CD4-positive, alpha-beta memory T cell (primary cell): ENCODE results near the gene PCDH19. TPM values are rescaled to one million over a fixed set of nuclear protein-coding genes. Genes with fewer than 3 reads are reported as not detected.

Source experiments
- CTCF ChIA-PET: fragments of 350-600 bp; sonication (Branson Sonifier 250); formaldehyde crosslinking; loops from one replicate; lab custom pipeline; 2021; ENCODE audit warnings: inconsistent platforms; ENCODE audit not compliant: partially characterized antibody; lab: Charles Lee
- POLR2A ChIA-PET: fragments of 350-600 bp; sonication (Branson Sonifier 250); formaldehyde crosslinking; loops from one replicate; lab custom pipeline; 2021; ENCODE audit not compliant: partially characterized antibody; lab: Charles Lee
- DNase-seq, 5 donors: peaks; one replicate each; pipeline versions ENCODE4 v3.0.0 to v3.0.0-alpha.2; 2020 to 2022; ENCODE audit warnings: mixed read lengths in 1 of 5
- H3K27ac ChIP-seq: one replicate; pipeline ENCODE4 v1.7.0; 2013; ENCODE audit warnings: low read depth, low read length
- H3K27me3 ChIP-seq: 2 replicates; pipeline ENCODE4 v1.7.0; 2013; ENCODE audit warnings: mild to moderate bottlenecking, low read length, moderate library complexity; ENCODE audit not compliant: insufficient read depth
- H3K36me3 ChIP-seq: 2 replicates; pipeline ENCODE4 v1.7.0; 2013; ENCODE audit warnings: mild to moderate bottlenecking, low read length, moderate library complexity; ENCODE audit not compliant: insufficient read depth
- H3K4me1 ChIP-seq: 2 replicates; pipeline ENCODE4 v1.7.0; 2013; ENCODE audit warnings: mild to moderate bottlenecking, low read length, moderate library complexity; ENCODE audit not compliant: insufficient read depth
- H3K4me3 ChIP-seq, 2 donors: one replicate each; pipeline ENCODE4 v1.7.0; 2013; ENCODE audit warnings: low read length in 2 of 2, mild to moderate bottlenecking in 1 of 2
- H3K9me3 ChIP-seq, 2 donors: one replicate each; pipeline ENCODE4 v1.7.0; 2013; ENCODE audit warnings: low read length in 2 of 2, control low read depth in 1 of 2; ENCODE audit not compliant: control insufficient read depth in 1 of 2
- H3K27ac Mint-ChIP-seq, 7 donors: one replicate each; pipeline ENCODE4 v1.8.0; 2020 to 2021; ENCODE audit warnings: mixed read lengths in 7 of 7, mild to moderate bottlenecking in 6 of 7, inconsistent platforms in 3 of 7, moderate library complexity in 3 of 7
- H3K27me3 Mint-ChIP-seq, 2 donors: one replicate each; pipeline ENCODE4 v1.8.0; 2020 to 2021; ENCODE audit warnings: mixed read lengths in 2 of 2
- H3K36me3 Mint-ChIP-seq, 2 donors: one replicate each; pipeline ENCODE4 v1.8.0; 2020 to 2021; ENCODE audit warnings: mixed read lengths in 2 of 2, inconsistent platforms in 1 of 2, mild to moderate bottlenecking in 1 of 2
- H3K4me1 Mint-ChIP-seq, 4 donors: one replicate each; pipeline ENCODE4 v1.8.0; 2020 to 2021; ENCODE audit warnings: mixed read lengths in 4 of 4, mild to moderate bottlenecking in 1 of 4
- H3K4me3 Mint-ChIP-seq, 8 donors: one replicate each; pipeline ENCODE4 v1.8.0; 2020 to 2021; ENCODE audit warnings: mixed read lengths in 8 of 8, mild to moderate bottlenecking in 7 of 8, moderate library complexity in 6 of 8, inconsistent platforms in 3 of 8
- H3K9me3 Mint-ChIP-seq, 8 donors: one replicate each; pipeline ENCODE4 v1.8.0; 2020 to 2021; ENCODE audit warnings: mixed read lengths in 8 of 8, mild to moderate bottlenecking in 5 of 8, inconsistent platforms in 3 of 8, moderate library complexity in 1 of 8
- intact Hi-C: fragments of 100-400 bp; cut with micrococcal nuclease; formaldehyde crosslinking; loops from one replicate; pipeline ENCODE4 v1.15.1; 2023
- polyA plus RNA-seq, 2 donors: library from polyadenylated mRNA; unstranded; fragments of 300-500 nt; fragmentation: Illumina TruSeq; gene quantifications; one replicate each; pipeline ENCODE4 v1.2.3, GENCODE V29; 2021
- total RNA-seq, 2 experiments: library from RNA; stranded (reverse); gene quantifications; one replicate each; pipeline ENCODE4 v1.2.3, GENCODE V29; 2021

Gene PCDH19
- total and polyA plus RNA-seq, 4 experiments from 2014 or later = not detected

GRCh38 chrX:100358766-100359165 is 51.3 kb downstream of the PCDH19 start:
- H3K36me3 ChIP-seq = no peaks in the 10 kb centered on the region
- ChIA-PET CTCF (no interaction called here), POLR2A (no interaction called here)
- H3K9me3 ChIP-seq = no peaks in the 10 kb centered on the region
- Mint-ChIP-seq H3K27ac (no peak overlapping the region), H3K4me3 (no peak overlapping the region), H3K27me3 (no peaks in the 10 kb centered on the region), H3K36me3 (no peaks in the 10 kb centered on the region), H3K9me3 (no peaks in the 10 kb centered on the region), H3K4me1 (no peaks in the 10 kb centered on the region)
- no peak overlapping the region for H3K27ac ChIP-seq
- H3K27me3 ChIP-seq = no peaks in the 10 kb centered on the region
- H3K4me3 ChIP-seq = no peak overlapping the region
- H3K4me1 ChIP-seq = no peaks in the 10 kb centered on the region
- no peak for DNase-seq
- intact Hi-C loops = no loop called here

- Mint-ChIP-seq H3K9me3 (peaks cover 0 to 2% (median 0%) of the 10 kb centered on the region in 8 donors), H3K27ac (no peak overlapping the region), H3K27me3 (no peaks in the 10 kb centered on the region), H3K4me3 (no peak overlapping the region), H3K36me3 (no peaks in the 10 kb centered on the region), H3K4me1 (no peaks in the 10 kb centered on the region)
- Histone ChIP-seq H3K27ac (no peak overlapping the region), H3K27me3 (no peaks in the 10 kb centered on the region), H3K36me3 (no peaks in the 10 kb centered on the region), H3K4me3 (no peak overlapping the region), H3K4me1 (no peaks in the 10 kb centered on the region), H3K9me3 (no peaks in the 10 kb centered on the region)
- intact Hi-C loops = no loop called here
- ChIA-PET CTCF (no interaction called here), POLR2A (no interaction called here)
- no peak for DNase-seq
These were observed 53.6 kb downstream of the PCDH19 start for GRCh38 chrX:100356351-100356896.

GRCh38 chrX:100355680-100356079 is 54.4 kb downstream of the PCDH19 start:
- Mint-ChIP-seq H3K4me3 (no peak overlapping the region), H3K27ac (no peak overlapping the region), H3K4me1 (no peaks in the 10 kb centered on the region), H3K36me3 (no peaks in the 10 kb centered on the region), H3K27me3 (no peaks in the 10 kb centered on the region), H3K9me3 (peaks cover 0 to 2% (median 0%) of the 10 kb centered on the region in 8 donors)
- H3K27me3 ChIP-seq = no peaks in the 10 kb centered on the region
- intact Hi-C loops = no loop called here
- H3K9me3 ChIP-seq = no peaks in the 10 kb centered on the region
- CTCF ChIA-PET = no interaction called here
- no peak overlapping the region for H3K27ac ChIP-seq
- POLR2A ChIA-PET = no interaction called here
- no peak overlapping the region for H3K4me3 ChIP-seq
- no peaks in the 10 kb centered on the region for H3K4me1 ChIP-seq
- no peak for DNase-seq
- H3K36me3 ChIP-seq = no peaks in the 10 kb centered on the region

GRCh38 chrX:100353326-100353725 is 56.7 kb downstream of the PCDH19 start:
- CTCF ChIA-PET = no interaction called here
- H3K4me1 Mint-ChIP-seq = no peaks in the 10 kb centered on the region
- H3K27ac ChIP-seq = no peak overlapping the region
- intact Hi-C loops = no loop called here
- POLR2A ChIA-PET = no interaction called here
- no peak overlapping the region for H3K27ac Mint-ChIP-seq
- H3K36me3 Mint-ChIP-seq = no peaks in the 10 kb centered on the region
- H3K27me3 ChIP-seq = no peaks in the 10 kb centered on the region
- no peaks in the 10 kb centered on the region for H3K27me3 Mint-ChIP-seq
- no peaks in the 10 kb centered on the region for H3K9me3 ChIP-seq
- H3K9me3 Mint-ChIP-seq = peaks cover 0 to 2% (median 0%) of the 10 kb centered on the region in 8 donors
- H3K4me3 Mint-ChIP-seq = no peak overlapping the region
- H3K36me3 ChIP-seq = no peaks in the 10 kb centered on the region
- no peaks in the 10 kb centered on the region for H3K4me1 ChIP-seq
- H3K4me3 ChIP-seq = no peak overlapping the region
- no peak for DNase-seq

- ChIA-PET POLR2A (no interaction called here), CTCF (no interaction called here)
- Histone ChIP-seq H3K4me3 (no peak overlapping the region), H3K9me3 (no peaks in the 10 kb centered on the region), H3K36me3 (no peaks in the 10 kb centered on the region), H3K27ac (no peak overlapping the region), H3K4me1 (no peaks in the 10 kb centered on the region), H3K27me3 (no peaks in the 10 kb centered on the region)
- DNase-seq = no peak
- Mint-ChIP-seq H3K4me1 (no peaks in the 10 kb centered on the region), H3K9me3 (peaks cover 0 to 2% (median 0%) of the 10 kb centered on the region in 8 donors), H3K36me3 (no peaks in the 10 kb centered on the region), H3K4me3 (no peak overlapping the region), H3K27me3 (no peaks in the 10 kb centered on the region), H3K27ac (no peak overlapping the region)
- intact Hi-C loops = no loop called here
These were observed 59.2 kb downstream of the PCDH19 start for GRCh38 chrX:100350704-100351489.

- no peak overlapping the region for H3K27ac ChIP-seq
- no peaks in the 10 kb centered on the region for H3K36me3 ChIP-seq
- Mint-ChIP-seq H3K36me3 (no peaks in the 10 kb centered on the region), H3K27me3 (no peaks in the 10 kb centered on the region), H3K4me3 (no peak overlapping the region), H3K27ac (no peak overlapping the region), H3K4me1 (no peaks in the 10 kb centered on the region), H3K9me3 (peaks cover 0 to 2% (median 0%) of the 10 kb centered on the region in 8 donors)
- H3K4me1 ChIP-seq = no peaks in the 10 kb centered on the region
- no peak for DNase-seq
- no peak overlapping the region for H3K4me3 ChIP-seq
- POLR2A ChIA-PET = no interaction called here
- intact Hi-C loops = no loop called here
- H3K9me3 ChIP-seq = no peaks in the 10 kb centered on the region
- H3K27me3 ChIP-seq = no peaks in the 10 kb centered on the region
- CTCF ChIA-PET = no interaction called here
These were observed 60.7 kb downstream of the PCDH19 start for GRCh38 chrX:100349391-100349790.

- Histone ChIP-seq H3K9me3 (no peaks in the 10 kb centered on the region), H3K27ac (no peak overlapping the region), H3K4me1 (no peaks in the 10 kb centered on the region), H3K4me3 (no peak overlapping the region), H3K27me3 (no peaks in the 10 kb centered on the region), H3K36me3 (no peaks in the 10 kb centered on the region)
- intact Hi-C loops = no loop called here
- no peak for DNase-seq
- Mint-ChIP-seq H3K4me3 (no peak overlapping the region), H3K4me1 (no peaks in the 10 kb centered on the region), H3K9me3 (no peaks in the 10 kb centered on the region), H3K27ac (no peak overlapping the region), H3K27me3 (no peaks in the 10 kb centered on the region), H3K36me3 (no peaks in the 10 kb centered on the region)
- ChIA-PET CTCF (interaction anchor here (1.4 kb wide), 1 partner anchor 26 kb away, joined by 3 read pairs; no protein-coding TSS in a partner anchor), POLR2A (no interaction called here)
These were observed 68.9 kb downstream of the PCDH19 start for GRCh38 chrX:100341142-100341510.
